Epithelial cell of alveolus of lung (primary cell): ENCODE data around the gene SERPINB7. TPM values are rescaled to one million over a fixed set of nuclear protein-coding genes. Genes with fewer than 3 reads are reported as not detected.

Experiments used
- total RNA-seq: library from RNA; depleted of rRNA; stranded (reverse); fragments of >200 nt; gene quantifications from 2 replicates; pipeline ENCODE4 v1.2.1, GENCODE V29; 2015

SERPINB7 gene, protein sequence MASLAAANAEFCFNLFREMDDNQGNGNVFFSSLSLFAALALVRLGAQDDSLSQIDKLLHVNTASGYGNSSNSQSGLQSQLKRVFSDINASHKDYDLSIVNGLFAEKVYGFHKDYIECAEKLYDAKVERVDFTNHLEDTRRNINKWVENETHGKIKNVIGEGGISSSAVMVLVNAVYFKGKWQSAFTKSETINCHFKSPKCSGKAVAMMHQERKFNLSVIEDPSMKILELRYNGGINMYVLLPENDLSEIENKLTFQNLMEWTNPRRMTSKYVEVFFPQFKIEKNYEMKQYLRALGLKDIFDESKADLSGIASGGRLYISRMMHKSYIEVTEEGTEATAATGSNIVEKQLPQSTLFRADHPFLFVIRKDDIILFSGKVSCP
- 0.91 TPM in 1 of 2 replicates, not detected in the other for total RNA-seq

DNA sequence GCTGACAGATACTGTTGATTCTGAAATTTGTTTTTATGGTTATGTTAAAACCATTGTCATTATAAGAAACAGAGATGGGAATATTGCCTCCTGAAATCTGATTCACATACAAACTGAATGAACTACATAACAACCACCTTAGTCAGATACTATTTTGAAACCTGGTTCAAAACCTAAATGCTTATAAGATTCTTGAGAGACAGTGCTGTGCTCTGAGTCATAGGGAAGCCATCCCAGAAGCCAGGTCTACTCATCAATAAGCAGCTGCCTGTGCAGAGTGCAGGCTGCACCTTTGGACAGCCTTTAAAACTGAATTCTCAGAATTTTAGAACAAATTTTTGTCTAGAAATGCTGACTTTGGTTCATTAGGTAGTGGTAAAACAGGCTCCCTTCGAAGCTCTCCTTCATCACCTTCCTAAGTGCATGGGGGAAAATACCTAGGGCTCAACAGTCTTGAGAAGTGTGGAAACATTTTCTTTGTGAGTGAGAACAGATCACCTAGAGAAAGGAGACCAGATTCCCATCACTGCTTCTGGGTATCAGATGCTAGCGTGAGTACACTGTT, at the start of gene SERPINB7:
Gene SERPINB7, plus strand, starts transcription at position 253 of the 565 bp plus-strand sequence. CDS start 6,955 bp downstream, outside the sequence.

Other genes with a start within 250 kb of the SERPINB7 start
- not detected in 2 replicates for gene SERPINB12, start 233.0 kb upstream of the SERPINB7 start, total RNA-seq
- gene SERPINB13, start 188.1 kb upstream of the SERPINB7 start, total RNA-seq: not detected in 2 replicates
- gene SERPINB4, start 131.2 kb upstream of the SERPINB7 start, total RNA-seq: 0.64 TPM in 1 of 2 replicates, not detected in the other
- gene SERPINB3, start 113.5 kb upstream of the SERPINB7 start, total RNA-seq: under 0.01 TPM in 1 of 2 replicates, not detected in the other
- gene SERPINB11, start 72.5 kb upstream of the SERPINB7 start, total RNA-seq: not detected in 2 replicates
- 1.4 and 19.1 TPM in 2 replicates for gene SERPINB2, start 112.3 kb downstream of the SERPINB7 start, total RNA-seq
- not detected in 2 replicates for gene SERPINB10, start 132.5 kb downstream of the SERPINB7 start, total RNA-seq
- 0.16 and 0.78 TPM in 2 replicates for gene HMSD, start 173.9 kb downstream of the SERPINB7 start, total RNA-seq
- 1.4 and 15.6 TPM in 2 replicates for gene SERPINB8, start 194.7 kb downstream of the SERPINB7 start, total RNA-seq